ENCODE measurements around the gene CINP. TPM values are rescaled to one million over a fixed set of nuclear protein-coding genes. Genes with fewer than 3 reads are reported as not detected.

Gene CINP
- total and polyA plus RNA-seq, 7 donors: 22.5 to 42.4 (median 33.5) TPM

DNA sequence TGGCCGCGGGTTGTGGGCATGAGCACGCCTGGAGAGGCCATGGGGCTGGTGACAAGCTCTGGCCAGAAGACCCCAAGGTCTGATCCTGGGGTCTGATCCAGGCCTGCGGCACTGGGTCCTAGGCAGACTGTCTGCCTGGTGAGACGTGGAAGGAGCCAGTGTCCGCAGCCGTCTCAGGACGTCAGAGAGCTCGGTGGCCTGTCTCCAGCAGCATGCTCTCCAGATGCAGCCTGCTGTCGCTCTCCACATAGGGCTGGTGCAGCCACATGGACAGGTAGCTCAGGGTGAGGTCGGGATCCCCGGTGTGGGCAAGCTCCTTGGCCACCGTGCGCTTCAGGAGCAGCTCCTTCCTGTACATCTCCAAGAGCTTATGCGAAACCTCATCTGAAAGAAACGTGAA, 14.3 kb downstream of the CINP start:
- 87 to 92% (median 92%) methylated on average over 16 of the region's 16 CpGs for WGBS, 3 donors
- Histone ChIP-seq H3K4me3 (no peak overlapping the region), H3K9me3 (no peaks in the 10 kb centered on the region), H3K27ac (no peak overlapping the region), H3K27me3 (ENCODE audit: insufficient read depth in 3 of 3, low read length in 2 of 3) (no peaks in the 10 kb centered on the region), H3K36me3 (ENCODE audit: insufficient read depth in 1 of 2, low read depth in 1 of 2) (peaks cover 8 to 99% of the 10 kb centered on the region in 2 donors), H3K4me1 (peaks cover 3% of the 10 kb centered on the region)
- intact Hi-C loops (cut with DNase I): no loop called here
- TF ChIP-seq, protein P1, sequence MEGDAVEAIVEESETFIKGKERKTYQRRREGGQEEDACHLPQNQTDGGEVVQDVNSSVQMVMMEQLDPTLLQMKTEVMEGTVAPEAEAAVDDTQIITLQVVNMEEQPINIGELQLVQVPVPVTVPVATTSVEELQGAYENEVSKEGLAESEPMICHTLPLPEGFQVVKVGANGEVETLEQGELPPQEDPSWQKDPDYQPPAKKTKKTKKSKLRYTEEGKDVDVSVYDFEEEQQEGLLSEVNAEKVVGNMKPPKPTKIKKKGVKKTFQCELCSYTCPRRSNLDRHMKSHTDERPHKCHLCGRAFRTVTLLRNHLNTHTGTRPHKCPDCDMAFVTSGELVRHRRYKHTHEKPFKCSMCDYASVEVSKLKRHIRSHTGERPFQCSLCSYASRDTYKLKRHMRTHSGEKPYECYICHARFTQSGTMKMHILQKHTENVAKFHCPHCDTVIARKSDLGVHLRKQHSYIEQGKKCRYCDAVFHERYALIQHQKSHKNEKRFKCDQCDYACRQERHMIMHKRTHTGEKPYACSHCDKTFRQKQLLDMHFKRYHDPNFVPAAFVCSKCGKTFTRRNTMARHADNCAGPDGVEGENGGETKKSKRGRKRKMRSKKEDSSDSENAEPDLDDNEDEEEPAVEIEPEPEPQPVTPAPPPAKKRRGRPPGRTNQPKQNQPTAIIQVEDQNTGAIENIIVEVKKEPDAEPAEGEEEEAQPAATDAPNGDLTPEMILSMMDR (IDR thresholded peaks at IDR 0.05): no peak
- no peak for DNase-seq
- no peak for ATAC-seq

DNA sequence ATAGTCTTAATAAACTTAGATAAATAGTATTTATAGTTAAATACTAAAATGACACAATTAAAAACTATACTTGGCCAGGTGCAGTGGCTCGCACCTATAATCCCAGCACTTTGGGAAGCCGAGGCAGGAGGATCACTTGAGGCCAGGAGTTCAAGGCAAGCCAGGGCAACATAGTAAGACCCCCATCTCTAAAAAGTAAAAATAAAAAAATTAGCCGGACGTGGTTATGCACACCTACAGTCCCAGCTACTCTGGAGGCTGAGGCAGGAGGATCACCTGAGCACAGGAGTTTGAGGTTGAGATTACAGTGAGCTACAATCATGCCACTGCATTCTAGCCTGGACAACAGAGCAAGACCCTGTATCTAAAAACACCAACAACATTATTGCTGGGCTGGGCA, 16.0 kb downstream of the CINP start:
- TF ChIP-seq, protein P1 (IDR thresholded peaks at IDR 0.05): no peak
- H3K27me3 ChIP-seq (ENCODE audit: insufficient read depth in 3 of 3, low read length in 2 of 3): no peaks in the 10 kb centered on the region
- 93 to 97% (median 95%) methylated on average over 4 of the region's 4 CpGs for WGBS, 3 donors
- H3K9me3 ChIP-seq: no peaks in the 10 kb centered on the region
- intact Hi-C loops (cut with DNase I): no loop called here
- no peak overlapping the region for H3K27ac ChIP-seq
- H3K4me1 ChIP-seq: peaks cover 3% of the 10 kb centered on the region
- no peak overlapping the region for H3K4me3 ChIP-seq
- H3K36me3 ChIP-seq (ENCODE audit: insufficient read depth in 1 of 2, low read depth in 1 of 2): peaks cover 8 to 99% of the 10 kb centered on the region in 2 donors
- ATAC-seq (no peak), DNase-seq (no peak)

DNA sequence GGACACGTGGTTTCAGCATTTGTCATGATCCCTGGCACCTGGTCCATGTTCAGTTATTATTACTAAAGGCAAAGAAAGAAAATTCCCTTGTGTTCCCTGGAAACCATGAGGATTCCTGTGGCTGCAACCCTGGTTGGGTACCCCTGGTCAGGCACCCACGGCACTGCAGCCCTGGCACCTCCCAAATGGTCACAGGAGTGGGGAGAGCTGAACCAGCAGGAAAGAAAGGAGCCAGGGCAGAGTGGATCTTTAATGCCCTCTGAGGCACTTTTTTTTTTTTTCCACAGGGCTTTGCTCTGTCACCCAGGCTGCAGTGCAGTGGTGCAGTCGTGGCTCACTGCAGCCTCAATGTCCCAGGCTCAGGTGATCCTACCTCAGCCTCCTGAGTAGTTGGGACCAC, 17.5 kb downstream of the CINP start:
- Histone ChIP-seq H3K36me3 (ENCODE audit: insufficient read depth in 1 of 2, low read depth in 1 of 2) (peaks cover 8 to 100% of the 10 kb centered on the region in 2 donors), H3K27ac (no peak overlapping the region), H3K27me3 (ENCODE audit: insufficient read depth in 3 of 3, low read length in 2 of 3) (no peaks in the 10 kb centered on the region), H3K4me1 (no peaks in the 10 kb centered on the region), H3K9me3 (no peaks in the 10 kb centered on the region), H3K4me3 (no peak overlapping the region)
- intact Hi-C loops (cut with DNase I): no loop called here
- 61 to 88% (median 69%) methylated on average over 3 of the region's 3 CpGs for WGBS, 3 donors
- TF ChIP-seq, protein P1 (IDR thresholded peaks at IDR 0.05): no peak
- DNase-seq: no peak
- ATAC-seq: no peak

DNA sequence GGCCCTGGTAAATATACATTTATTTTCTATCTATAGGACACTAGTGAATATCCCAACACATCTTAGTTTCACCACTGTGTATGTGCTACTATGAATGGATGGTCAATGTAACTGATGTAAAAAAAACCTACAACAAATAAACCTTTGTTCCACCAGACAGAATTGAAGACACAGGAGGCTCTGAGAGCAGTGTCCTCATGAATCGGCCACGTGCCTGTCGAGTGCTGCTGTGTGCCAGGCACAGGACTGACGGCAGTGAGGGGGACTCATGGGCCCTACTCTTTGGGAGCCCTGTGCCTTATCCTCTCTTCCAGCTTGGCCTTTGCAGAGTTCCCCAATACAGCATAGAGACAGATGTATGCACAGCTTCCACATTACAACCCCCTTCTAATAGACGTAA, 18.2 kb downstream of the CINP start:
- intact Hi-C loops (cut with DNase I): no loop called here
- peaks cover 8 to 100% of the 10 kb centered on the region in 2 donors for H3K36me3 ChIP-seq (ENCODE audit: insufficient read depth in 1 of 2, low read depth in 1 of 2)
- H3K27ac ChIP-seq: no peak overlapping the region
- H3K27me3 ChIP-seq (ENCODE audit: insufficient read depth in 3 of 3, low read length in 2 of 3): no peaks in the 10 kb centered on the region
- TF ChIP-seq, protein P1 (IDR thresholded peaks at IDR 0.05): no peak
- DNase-seq: no peak
- no peaks in the 10 kb centered on the region for H3K9me3 ChIP-seq
- H3K4me1 ChIP-seq: no peaks in the 10 kb centered on the region
- ATAC-seq: no peak
- no peak overlapping the region for H3K4me3 ChIP-seq
- 73 to 88% (median 82%) methylated on average over 5 of the region's 5 CpGs for WGBS, 3 donors

DNA sequence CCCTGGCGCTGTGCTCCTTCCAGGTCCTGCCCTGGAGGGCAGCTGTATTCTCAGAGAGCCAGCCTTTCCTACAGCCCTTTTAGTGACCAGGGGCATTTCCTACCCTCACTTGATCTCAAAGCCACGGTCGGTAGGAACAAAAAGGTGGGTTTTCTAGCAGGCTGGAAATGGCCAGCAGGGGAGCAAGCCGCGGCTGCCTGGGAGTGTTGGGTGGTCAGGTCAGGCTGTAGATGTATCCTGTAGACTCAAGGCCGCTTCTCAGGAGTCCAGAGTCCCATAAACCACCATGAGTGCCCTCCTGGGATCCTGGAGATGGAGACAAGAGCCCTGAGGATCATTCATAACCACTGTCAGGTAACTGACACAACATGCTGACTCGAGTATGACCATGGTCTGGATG, 18.6 kb downstream of the CINP start:
- ATAC-seq (no peak), DNase-seq (no peak)
- WGBS, 3 donors: 86 to 92% (median 90%) methylated on average over 7 of the region's 7 CpGs
- Histone ChIP-seq H3K4me3 (no peak overlapping the region), H3K4me1 (no peaks in the 10 kb centered on the region), H3K36me3 (ENCODE audit: insufficient read depth in 1 of 2, low read depth in 1 of 2) (peaks cover 7 to 100% of the 10 kb centered on the region in 2 donors), H3K27me3 (ENCODE audit: insufficient read depth in 3 of 3, low read length in 2 of 3) (no peaks in the 10 kb centered on the region), H3K9me3 (no peaks in the 10 kb centered on the region), H3K27ac (no peak overlapping the region)
- intact Hi-C loops (cut with DNase I): no loop called here
- TF ChIP-seq, protein P1 (IDR thresholded peaks at IDR 0.05): no peak

Data from psoas muscle (tissue), 8 donors.